ENCODE data around the gene MNT.

GRCh38 chr17:2388683-2389055, 12.2 kb downstream of the MNT start:
- TF ChIP-seq POLR2AphosphoS5 (IDR thresholded peaks at IDR 0.05; ENCODE audit: low read depth, low read length) (no peak), SIN3A (IDR thresholded peaks at IDR 0.05; ENCODE audit: borderline replicate concordance, insufficient read depth, low read length) (no peak), REST (IDR thresholded peaks at IDR 0.05; ENCODE audit: insufficient read depth in 1 of 2, low read depth in 2 of 2, low read length in 2 of 2) (no peak), TAF1 (IDR thresholded peaks at IDR 0.05; ENCODE audit: borderline replicate concordance, insufficient read depth, low read length) (no peak), FOXP2 (optimal IDR thresholded peaks at IDR 0.05; ENCODE audit: borderline replicate concordance, extremely low read depth, extremely low read length, insufficient read depth) (no peak)

Data from PFSK-1 (cell line).